HL-60/S4 treated with retinoic acid at 250 ng/mL for 4 days and 3 days (cell line): Measurements from ENCODE around the gene CUX1.

ENCODE experiments used
- in situ Hi-C: fragments of 300-500 bp; cut with MboI; formaldehyde crosslinking; loops from 2 replicates; pipeline ENCODE4 v1.7.0; 2022; ENCODE audit warnings: low sequenced_read_pairs

CUX1 gene

GRCh38 chr7:101890749-101891523, 73.5 kb downstream of the CUX1 start:
- in situ Hi-C loops, result no loop called here

GRCh38 chr7:101891936-101892640, 74.7 kb downstream of the CUX1 start:
- in situ Hi-C loops, result no loop called here

GRCh38 chr7:101893341-101894082, 76.1 kb downstream of the CUX1 start:
- in situ Hi-C loops, result no loop called here

GRCh38 chr7:101896316-101896715, 78.9 kb downstream of the CUX1 start:
- in situ Hi-C loops, result no loop called here

GRCh38 chr7:101896941-101897340, 79.5 kb downstream of the CUX1 start:
- in situ Hi-C loops, result no loop called here

- in situ Hi-C loops, result no loop called here
Observed at GRCh38 chr7:101898106-101898505, 80.7 kb downstream of the CUX1 start.

- in situ Hi-C loops, result no loop called here
Observed at GRCh38 chr7:101899616-101900015, 82.2 kb downstream of the CUX1 start.

- in situ Hi-C loops, result no loop called here
Observed at GRCh38 chr7:101900103-101900502, 82.7 kb downstream of the CUX1 start.

GRCh38 chr7:101901661-101902491, 84.5 kb downstream of the CUX1 start:
- in situ Hi-C loops, result no loop called here

GRCh38 chr7:101902680-101903514, 85.5 kb downstream of the CUX1 start:
- in situ Hi-C loops, result no loop called here

GRCh38 chr7:101903515-101903868, 86.1 kb downstream of the CUX1 start:
- in situ Hi-C loops, result no loop called here

- in situ Hi-C loops, result no loop called here
Observed at GRCh38 chr7:101904019-101904418, 86.6 kb downstream of the CUX1 start.

GRCh38 chr7:101905203-101905865, 87.9 kb downstream of the CUX1 start:
- in situ Hi-C loops, result no loop called here

GRCh38 chr7:101906291-101907240, 89.1 kb downstream of the CUX1 start:
- in situ Hi-C loops, result no loop called here

- in situ Hi-C loops, result no loop called here
Observed at GRCh38 chr7:101910991-101911799, 93.8 kb downstream of the CUX1 start.

GRCh38 chr7:101911800-101912715, 94.6 kb downstream of the CUX1 start:
- in situ Hi-C loops, result no loop called here

GRCh38 chr7:101912716-101913110, 95.3 kb downstream of the CUX1 start:
- in situ Hi-C loops, result no loop called here
